OCI-LY7 (cell line): Measurements from ENCODE around the gene SLC9A9.

ENCODE experiments used
- EZH2phosphoT487 ChIP-seq: fragments of 200-600 bp; sonication (generic); IDR thresholded peaks from 2 replicates; pipeline ENCODE4 v1.6.1; 2018; ENCODE audit warnings: low read depth, borderline replicate concordance, mild to moderate bottlenecking, mixed run types, antibody characterized with exemption, low read length, moderate library complexity, mixed read lengths
- TF ChIP-seq, protein P1 (sequence below): fragments of 200-600 bp; sonication (generic); conservative IDR thresholded peaks from 2 replicates; pipeline ENCODE4 v1.5.1; 2014; ENCODE audit warnings: mild to moderate bottlenecking, antibody characterized with exemption, low read length, moderate library complexity, mixed read lengths

DNA sequence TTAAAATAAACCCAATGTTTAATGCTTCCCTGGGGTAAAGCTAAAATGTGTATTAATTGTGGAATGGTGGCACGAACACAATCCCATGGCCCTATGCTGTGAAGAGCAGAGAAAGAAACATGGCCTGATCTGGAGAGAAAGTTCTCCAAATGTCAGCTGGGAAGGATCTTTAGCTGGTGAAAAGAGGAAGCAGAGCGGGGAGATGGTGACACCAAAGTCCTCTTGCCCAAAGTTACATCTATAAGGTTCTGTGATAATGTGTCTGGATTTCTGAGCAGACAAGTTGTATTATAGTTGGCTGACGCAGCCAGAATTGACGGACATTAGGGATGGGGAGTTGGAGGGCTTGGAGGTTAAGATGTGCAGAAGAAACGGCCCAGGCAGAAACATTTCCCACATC is 532.5 kb downstream of the SLC9A9 start:
- TF ChIP-seq, protein P1, sequence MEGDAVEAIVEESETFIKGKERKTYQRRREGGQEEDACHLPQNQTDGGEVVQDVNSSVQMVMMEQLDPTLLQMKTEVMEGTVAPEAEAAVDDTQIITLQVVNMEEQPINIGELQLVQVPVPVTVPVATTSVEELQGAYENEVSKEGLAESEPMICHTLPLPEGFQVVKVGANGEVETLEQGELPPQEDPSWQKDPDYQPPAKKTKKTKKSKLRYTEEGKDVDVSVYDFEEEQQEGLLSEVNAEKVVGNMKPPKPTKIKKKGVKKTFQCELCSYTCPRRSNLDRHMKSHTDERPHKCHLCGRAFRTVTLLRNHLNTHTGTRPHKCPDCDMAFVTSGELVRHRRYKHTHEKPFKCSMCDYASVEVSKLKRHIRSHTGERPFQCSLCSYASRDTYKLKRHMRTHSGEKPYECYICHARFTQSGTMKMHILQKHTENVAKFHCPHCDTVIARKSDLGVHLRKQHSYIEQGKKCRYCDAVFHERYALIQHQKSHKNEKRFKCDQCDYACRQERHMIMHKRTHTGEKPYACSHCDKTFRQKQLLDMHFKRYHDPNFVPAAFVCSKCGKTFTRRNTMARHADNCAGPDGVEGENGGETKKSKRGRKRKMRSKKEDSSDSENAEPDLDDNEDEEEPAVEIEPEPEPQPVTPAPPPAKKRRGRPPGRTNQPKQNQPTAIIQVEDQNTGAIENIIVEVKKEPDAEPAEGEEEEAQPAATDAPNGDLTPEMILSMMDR = no peak
- TF ChIP-seq EZH2phosphoT487 = no peak
